ENCODE data around the gene DDO.

GRCh38 chr6:110430236-110430635 lies 14.9 kb upstream of the DDO start:
- TF ChIP-seq CTCF (IDR thresholded peaks at IDR 0.05) = no peak
- TF ChIP-seq POLR2AphosphoS5 (IDR thresholded peaks at IDR 0.05) = no peak
- TF ChIP-seq POLR2A (IDR thresholded peaks at IDR 0.05) = no peak

All from gastroesophageal sphincter (tissue), 3 donors.